ENCODE measurements around the gene PRR15.

The PRR15 gene

DNA sequence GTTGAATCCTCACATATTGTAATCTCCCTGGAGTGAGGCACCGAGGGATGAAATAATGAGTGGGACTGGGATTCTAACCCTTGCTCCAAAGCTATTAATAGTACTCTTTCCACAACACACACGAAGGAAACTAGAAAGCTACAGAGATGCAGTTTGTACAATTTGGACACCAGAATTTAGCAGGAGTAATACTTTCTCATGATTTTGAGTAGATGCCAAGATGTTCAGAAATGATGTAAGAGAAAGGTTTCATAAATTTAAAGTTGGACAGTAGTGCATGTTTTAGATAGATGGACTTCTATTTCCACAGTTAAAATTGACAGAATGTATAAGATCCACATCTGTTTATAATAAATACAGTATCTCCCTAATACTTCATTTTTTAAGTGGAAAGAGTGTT, 46.5 kb downstream of the PRR15 start:
- peak; percentile 18 for DNase-seq (ENCODE audit: low read depth)

DNA sequence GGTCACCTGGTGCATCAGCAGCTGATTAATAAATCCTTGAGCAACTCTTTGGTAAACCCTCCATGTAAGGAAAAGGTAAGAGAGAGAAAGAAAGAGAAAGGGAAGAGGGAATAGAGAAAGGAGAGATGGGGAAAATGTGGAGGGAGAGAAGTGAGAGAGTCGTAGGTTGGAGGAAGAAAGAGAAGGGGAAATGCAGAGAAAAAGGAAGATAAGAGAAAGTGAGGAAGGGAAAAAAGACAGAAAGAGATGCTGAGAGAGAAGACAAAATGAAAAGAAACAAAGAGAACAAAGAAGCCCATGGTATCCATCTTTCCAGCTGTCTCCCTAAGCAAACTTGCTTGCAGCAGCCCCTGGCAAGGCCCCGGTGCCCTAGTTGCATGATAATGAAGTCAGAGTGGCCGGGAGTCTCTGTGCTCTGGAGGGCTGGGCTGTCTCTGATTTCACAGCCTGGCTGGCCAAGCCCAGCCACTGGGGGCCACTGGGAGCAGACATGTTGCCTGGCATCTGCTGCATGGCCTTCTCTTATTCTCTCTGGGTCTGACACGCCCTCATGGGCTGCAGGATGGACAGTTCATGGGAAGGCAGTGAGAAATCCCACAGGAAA, 48.4 kb downstream of the PRR15 start:
- no peak for DNase-seq (ENCODE audit: low read depth)

DNA sequence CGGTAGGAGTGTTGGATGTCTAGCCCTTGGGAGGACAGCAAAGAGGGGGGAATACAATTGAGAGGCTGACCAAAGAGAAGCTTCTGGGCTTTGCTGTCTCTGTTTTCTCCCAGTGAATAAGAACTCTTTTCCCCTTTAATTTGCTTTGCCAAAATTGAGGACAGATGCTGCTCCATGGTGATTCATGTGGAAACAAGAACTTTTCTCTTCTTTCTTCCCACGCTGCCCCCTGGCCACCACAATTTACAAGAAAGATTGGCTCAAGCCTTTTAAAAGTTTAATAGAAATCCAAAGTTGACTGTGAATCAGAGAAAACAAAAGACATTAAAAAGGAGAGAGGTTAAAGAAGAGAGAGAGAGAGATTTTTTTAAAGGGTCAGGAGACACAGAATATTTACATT, 49.0 kb downstream of the PRR15 start:
- DNase-seq (ENCODE audit: low read depth), result no peak

DNA sequence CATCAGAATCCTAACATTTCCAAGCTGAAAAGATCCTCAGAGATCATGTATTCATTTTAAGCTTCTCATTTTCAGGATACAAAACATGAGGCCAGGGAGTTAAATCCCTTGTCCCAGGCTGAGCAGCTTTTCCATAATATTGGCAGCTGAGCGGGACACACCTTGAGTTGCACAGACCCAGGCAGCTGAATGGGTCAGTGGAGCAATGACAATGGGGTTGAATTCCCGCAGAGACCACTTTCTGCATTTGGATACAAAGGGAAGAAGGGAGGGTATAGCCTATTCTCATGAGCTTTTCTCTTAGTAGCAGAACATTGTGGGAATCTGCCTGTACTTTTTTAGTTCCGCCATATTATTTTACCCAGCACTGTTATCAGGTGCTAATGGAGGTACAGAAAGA, 49.5 kb downstream of the PRR15 start:
- DNase-seq (ENCODE audit: low read depth), result no peak

DNA sequence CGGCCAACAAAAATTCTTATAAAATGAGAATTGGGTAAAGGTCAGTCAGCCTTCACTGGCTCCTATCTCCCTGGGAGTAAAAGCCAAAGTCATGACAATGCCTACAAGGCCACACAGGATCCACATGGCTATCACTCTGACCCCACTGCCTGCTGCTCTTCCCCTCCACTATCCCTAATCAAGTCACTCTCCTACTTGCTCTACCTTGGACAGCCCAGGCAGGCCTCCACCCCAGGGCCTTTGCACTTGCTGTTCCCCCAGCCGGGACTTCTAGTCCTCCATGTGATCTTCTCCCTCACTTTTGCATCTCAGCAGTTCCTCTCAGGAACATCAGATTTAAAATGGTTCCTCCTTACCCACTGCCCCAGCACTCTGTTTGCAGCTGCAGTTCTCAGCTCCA, 50.6 kb downstream of the PRR15 start:
- DNase-seq (ENCODE audit: low read depth), result no peak

Data from amniotic epithelial cell (primary cell).